Stimulated activated naive CD8-positive, alpha-beta T cell treated with anti-CD3 and anti-CD28 coated beads, Interleukin-15, Interleukin-2, amounts not matched to agents 100 U/mL and 50 U/mL, for 24 hours (primary cell): Measurements from ENCODE around the gene MAS1.

ENCODE experiments used
- ATAC-seq: fragments of 150-1000 bp; cut with Tn5 transposase; one replicate; pipeline ENCODE4 v1.10.0; 2021
- DNase-seq: peaks from one replicate; pipeline ENCODE4 v3.0.0; 2021

MAS1 gene

DNA sequence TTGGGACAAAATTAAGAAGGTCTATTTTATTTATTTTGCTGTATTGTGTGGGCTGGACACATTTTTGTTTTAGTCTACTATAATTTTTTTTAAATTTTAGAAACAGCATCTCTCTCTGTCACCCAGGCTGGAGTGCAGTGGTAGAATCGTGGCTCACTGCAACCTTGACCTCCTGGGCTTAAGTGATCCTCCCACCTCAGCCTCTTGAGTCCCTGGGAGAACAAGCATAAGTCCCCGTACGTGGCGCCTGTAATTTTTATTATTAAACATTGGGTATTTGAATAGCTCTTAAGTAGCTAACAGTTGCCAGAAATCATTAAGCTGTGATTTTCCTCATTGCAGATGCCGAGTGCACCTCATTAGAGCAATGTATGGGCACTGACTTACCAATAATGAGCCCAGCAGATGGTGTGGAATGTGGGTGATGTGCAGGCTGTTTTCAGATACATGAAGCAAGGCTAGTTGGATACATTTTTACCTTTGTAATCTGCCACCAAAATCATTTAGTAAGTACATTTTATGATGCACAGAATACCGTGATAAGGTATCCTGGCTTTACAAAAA is 10.3 kb upstream of the MAS1 start:
- DNase-seq (no peak), ATAC-seq (no peak)

DNA sequence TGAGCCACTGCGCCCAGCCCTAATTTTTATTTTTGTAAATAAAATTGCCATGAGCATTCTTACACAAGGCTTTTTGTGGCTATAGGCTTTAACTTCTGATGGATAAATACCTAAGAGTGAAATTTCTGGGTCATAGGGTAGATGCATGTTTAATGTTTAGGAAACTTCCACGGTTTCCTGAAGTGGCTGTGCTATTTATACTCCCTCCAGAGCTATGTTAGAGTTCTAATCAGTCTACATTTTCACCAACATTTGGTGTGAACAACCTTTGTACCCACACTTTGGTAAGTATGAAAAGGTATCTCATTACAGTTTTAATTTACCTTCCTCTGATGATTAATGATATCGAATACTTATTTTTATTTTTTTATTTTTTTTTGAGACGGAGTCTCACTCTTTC is 6.1 kb upstream of the MAS1 start:
- no peak for DNase-seq
- no peak for ATAC-seq

DNA sequence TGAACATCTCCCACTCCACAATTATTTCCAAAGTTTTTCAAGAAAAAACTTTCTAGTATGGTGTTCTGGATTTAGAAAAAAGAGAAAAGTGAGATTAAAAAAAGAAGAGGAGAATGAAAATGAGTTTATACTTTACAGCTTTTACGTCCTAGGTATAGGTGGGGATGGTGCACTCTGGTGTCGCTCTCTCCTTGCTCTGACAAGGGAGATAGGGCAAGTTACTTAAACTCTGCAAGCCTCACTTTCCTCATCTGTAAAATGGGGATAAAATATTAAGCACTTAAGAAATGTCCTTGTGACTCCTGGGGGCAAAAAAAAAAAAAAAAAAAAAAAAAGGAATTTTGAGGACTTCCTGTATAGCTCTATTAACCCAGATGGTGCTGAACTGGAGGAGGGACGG is 4.5 kb upstream of the MAS1 start:
- no peak for DNase-seq
- no peak for ATAC-seq

DNA sequence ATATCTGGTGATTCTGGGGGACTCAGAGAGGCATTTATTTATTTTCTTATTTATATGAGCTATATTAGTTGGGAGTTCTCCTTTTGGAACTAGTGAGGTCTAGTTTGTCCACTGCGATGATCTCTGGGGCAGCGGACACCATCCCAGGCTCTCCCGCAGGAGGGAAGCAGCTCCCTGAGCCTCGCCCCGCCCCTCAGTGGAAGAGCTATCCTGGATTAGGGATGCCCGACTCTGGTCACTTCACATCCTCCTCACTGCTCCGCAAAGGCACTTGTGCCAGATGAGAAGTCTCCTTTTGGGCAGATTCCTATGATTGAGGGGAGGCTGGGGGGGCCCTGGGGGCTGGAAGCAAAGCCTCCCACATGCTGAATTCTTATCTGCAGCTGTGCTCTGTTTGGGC is 3.6 kb upstream of the MAS1 start:
- DNase-seq (no peak), ATAC-seq (no peak)

DNA sequence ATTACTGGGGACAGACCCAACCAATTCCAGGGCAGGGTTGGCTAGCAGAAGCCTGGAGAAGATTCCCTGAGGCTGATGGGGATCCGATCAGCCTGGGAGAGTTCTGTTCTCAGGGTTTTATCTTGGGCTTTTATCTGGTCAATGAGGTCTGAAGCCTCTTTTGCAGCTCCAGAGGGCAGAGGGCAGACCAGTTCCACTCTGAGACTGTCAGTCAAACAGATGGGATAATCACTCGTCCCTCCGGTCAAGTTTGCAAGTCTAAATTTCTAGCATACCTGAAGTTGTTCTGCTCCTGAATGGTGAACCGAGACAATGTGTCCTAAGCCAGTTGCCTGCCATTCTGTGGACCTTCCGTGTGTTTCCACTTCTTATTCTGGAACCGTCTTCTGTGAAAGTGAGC is 3.0 kb upstream of the MAS1 start:
- DNase-seq (no peak), ATAC-seq (no peak)

DNA sequence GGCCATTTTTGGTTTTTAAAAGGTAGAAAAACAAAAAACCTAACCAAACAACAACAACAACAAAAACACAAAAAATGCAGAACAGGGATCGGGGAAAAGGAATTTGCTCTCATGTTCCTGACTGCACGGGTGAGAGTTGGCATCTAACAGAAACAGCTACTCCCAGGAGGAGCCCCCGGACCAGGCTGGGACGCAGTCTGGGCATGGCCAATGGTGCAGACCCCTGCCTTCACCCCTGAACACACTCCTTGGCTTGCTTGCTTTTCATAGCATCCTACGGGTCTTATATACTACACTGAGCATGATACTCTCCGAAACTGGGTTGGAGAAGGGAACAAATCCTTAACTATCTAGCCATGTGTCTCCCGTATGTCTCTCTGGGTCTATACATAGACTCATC is 587 bp upstream of the MAS1 start:
- ATAC-seq (no peak), DNase-seq (no peak)

DNA sequence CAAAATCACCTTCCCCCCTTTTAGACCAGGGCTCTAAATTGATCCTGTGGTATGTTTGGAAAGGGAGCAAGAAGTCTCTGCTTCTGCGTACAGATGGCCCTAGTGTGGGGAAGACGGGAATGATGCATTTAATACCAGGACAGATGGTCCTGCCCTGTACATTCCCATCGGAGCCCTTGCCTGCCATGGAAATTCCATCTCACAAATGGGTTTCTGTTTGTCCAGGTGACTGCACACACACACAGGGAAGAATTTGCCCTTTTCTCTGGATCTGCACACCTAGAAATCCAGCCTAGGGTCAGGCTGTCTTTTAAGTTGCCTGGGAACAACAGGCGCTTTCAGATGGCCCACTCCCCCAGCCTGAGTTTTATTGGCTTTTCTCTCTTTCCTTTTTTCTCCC is 1.3 kb downstream of the MAS1 start:
- DNase-seq: no peak
- no peak for ATAC-seq

DNA sequence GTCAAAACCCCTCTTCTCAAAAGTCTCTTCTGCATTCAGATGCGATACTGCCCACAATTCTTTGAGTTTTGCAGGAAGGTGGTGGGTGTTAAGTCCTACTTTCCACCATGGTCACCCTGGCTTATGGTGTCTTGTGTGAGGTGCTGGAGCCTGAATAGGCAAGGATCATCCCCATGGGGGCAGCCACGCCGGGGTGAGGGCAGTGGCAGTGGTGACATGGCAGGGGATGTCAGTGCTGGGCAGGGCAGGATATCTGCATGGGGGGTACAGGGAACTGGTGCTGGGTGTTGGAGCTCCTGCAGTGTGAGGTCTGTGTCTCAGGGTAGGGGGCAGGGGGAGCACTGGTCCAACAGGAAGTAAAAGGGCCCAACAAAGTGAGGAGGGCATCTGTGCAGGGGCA is 2.3 kb downstream of the MAS1 start:
- ATAC-seq: no peak
- no peak for DNase-seq

DNA sequence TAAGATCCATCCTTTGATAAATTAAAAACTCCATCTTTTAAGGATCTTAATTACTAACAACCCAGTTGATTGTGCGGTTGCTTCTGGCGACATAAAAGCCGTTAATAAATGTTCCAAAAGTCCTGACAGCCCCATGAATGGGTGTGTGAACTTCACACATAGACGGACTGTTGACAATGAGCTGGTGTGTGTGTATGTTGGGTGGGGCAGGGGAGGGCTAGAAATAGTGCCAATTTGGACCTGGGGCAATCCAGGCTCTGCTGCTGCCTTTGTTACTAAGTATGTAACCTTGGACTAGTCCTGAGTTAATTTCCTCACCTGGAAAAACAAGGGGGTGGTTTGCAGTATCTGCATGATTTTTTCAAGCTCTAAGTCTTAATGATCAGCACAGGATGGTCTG is 4.2 kb downstream of the MAS1 start:
- ATAC-seq (no peak), DNase-seq (no peak)

DNA sequence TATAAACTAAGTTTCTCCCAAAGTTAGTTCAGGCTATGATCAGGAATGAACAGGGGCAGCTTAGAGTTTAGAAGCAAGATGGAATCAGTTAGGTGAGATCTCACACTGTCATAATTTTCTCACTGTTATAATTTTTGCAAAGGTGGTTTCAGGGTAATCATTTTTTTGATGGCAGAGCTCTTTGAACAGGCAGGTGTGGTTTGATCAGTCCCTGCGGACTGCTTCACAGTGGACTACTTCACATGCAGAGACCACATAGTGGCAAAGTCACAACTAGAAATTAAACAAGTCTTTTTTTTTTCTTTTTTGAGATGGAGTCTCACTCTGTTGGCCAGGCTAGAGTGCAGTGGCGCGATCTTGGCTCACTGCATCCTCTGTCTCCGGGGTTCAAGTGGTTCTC is 6.8 kb downstream of the MAS1 start:
- ATAC-seq (no peak), DNase-seq (no peak)

DNA sequence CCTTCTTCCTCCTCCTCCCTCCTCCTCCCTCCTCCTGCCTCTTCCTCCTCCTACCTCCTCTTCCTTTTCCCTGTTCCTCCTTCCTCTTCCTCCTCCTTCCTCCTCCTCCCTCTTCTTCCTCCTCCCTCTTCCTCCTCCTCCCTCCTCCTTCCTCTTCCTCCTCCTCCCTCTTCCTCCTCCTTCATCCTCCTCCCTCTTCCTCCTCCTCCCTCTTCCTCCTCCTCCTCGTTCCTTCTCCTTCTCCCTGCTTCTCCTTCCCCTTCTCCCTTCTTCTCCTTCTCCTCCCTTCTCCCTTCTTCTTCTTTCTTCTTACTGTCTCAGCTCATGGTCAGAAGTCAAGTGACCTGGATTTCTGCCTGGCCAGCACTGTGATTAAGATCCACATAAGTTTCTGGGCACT is 7.7 kb downstream of the MAS1 start:
- DNase-seq (no peak), ATAC-seq (no peak)

DNA sequence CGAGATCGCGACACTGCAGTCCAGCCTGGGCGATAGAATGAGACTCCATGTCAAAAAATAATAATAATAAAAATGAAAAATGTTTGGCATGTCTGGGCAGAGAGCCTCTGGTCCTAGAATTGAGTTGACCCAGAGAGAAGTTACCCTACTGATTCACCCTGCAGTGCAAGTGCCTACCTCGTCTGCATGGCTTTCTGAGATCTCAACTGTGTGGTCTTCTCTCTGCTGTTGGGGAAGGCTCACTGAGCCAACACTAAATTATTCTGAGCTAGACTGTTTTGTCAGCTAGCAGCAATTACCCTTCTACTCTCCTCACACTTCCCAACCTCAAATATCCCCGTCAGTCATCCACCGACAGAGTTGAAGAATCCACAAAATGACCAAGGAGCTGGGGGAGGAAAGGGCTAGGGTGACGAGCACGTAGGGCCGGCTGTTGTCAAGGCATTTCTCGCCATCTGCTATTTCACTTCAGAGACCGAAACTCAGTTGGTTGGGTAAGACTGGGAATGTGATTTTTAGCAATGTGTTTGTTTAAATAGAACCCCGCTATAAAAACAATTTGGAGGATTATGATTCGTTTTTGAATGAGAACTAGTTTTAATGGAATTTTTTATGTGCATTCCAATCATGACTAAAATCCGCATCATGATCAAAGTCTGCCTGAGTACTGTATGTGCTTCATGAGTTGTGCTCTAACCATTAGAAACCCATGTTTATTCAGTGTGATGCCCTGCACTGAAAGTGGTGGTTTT is 9.4 kb downstream of the MAS1 start:
- ATAC-seq (no peak), DNase-seq (no peak)

DNA sequence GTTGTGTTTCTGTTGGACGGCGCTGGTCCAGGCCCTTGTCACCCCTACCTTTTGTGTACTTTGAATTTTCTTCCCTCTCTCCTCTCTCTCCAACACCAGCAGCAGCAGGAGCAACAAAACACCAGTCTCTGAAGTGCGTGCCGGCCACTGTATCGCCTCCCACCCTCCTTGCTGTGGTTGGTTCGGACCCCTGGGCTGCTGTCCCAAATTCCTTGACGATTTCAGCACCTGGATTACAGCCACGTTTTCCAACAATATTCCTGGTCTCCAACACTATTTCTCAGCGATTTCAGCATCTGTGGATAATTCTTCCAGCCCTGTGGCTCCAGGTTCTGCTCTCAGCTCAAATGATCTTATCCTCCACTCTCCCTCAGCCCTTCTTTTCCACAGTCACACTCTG is 11.8 kb downstream of the MAS1 start:
- no peak for DNase-seq
- no peak for ATAC-seq

DNA sequence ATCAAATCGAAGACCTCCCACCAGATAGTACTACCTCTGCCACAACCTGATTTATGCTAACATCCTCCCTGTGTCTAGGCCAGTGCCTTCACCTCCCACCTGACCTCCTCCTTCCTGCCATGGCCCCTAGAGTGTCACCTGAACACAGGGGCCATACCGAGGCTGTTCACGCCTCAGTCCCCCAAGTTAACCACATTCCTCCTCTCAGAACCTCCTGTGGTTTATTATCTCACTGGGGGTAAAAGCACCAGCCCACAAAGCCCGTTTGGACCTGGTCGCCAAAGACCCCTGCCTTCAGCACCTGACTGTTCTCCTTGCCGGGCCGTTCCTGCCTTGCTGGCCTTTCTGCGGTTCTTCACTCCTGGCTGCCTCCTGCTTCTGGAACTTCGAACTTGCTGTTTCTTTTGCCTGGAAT is 13.7 kb downstream of the MAS1 start:
- ATAC-seq: no peak

DNA sequence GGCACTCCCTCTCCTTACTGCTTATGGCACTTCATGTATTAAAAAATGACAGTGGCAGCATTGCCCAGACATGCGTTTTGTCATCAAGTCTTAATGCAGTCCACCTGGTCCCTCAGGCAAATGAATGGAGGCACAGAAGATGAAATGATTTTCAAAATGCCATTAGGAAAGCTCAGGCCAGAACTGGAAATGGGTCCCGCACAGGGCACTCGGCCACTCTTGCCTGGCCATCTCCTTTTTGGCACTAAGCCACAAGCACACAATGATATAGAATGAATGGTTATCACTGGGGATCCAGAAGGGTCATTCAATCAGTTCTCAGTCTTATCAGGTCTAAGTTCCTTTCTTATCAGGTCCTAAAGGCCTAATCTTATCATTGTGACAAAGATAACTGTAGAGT is 15.6 kb downstream of the MAS1 start:
- no peak for ATAC-seq
- DNase-seq: no peak

More for the DNA sequence above, 13.7 kb downstream of the MAS1 start:
- no peak for DNase-seq

DNA sequence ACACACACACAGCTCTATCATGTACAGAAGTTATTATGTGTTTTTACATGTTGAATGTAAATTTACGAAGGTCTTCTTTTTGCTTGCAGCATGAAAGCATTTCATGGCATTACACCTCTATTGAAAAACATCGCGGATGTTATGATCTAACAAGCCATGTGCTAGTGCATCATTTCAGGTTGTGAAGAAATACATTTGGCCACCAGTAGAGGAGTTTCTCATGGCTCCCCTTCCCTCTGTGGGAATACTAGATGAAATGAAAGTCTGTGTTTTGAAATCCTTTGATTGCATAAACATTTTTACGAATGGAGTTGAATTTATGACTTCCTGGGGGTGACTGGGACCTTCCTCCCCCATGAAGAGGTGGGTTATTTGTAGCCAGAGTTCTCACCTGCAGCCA is 17.7 kb downstream of the MAS1 start:
- DNase-seq (no peak), ATAC-seq (no peak)

DNA sequence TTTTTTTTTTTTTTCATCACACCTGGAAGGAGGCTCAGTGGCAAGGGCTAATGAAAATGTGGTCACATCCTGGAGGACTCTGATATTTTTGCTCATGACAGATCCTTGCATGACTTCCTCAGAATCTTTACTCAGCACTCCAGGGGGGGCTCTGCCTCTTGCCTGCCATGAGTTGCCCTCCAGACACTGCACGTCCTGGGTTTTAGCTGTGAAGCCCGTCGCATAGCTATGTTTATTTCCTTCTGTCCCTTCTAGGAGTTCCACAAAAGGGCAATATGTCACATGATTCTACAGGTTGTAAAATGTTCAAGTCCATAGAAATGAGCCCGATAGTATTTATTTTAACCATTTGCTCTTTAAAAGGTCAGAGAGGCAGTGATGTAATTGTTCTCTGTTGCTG is 18.2 kb downstream of the MAS1 start:
- no peak for ATAC-seq
- no peak for DNase-seq

DNA sequence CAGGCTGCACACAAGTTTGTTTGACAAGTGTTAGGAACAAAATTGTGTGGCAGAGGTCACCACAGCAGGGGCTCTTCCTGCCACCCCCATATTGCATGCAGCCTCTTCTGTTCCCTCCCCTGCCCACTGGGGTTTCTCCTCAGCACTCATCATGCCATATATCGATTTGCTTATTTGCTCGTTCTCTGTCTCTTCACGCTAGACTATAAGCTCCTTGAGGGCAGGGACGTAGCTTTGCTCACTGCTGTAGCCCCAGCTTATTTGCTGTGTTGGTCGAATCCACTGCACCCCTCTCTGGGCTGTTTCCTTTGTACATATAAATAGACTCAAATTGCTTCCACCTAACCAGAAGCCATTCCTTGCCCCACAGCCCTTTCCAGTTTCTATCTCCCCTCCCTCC is 19.6 kb downstream of the MAS1 start:
- DNase-seq: no peak
- no peak for ATAC-seq

DNA sequence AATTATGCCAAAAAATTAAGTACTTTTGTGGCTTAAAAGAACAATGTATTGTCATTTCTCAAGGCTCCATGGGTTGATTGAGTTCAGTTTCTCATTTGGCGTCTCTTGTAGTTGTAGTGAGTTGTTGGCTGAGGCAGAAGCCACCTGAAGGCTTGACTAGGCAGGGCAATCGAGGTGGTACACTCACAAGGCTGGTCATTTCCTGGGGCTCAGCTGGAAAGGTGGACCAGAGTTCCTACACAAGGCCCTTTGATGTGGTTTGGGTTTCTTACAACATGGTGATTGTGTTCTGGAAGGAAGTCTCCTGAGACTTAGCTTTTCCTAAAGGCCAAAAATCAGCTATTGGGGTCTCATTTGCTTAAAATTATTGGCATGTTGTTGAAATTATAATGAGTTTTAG is 22.6 kb downstream of the MAS1 start:
- ATAC-seq (no peak), DNase-seq (no peak)

DNA sequence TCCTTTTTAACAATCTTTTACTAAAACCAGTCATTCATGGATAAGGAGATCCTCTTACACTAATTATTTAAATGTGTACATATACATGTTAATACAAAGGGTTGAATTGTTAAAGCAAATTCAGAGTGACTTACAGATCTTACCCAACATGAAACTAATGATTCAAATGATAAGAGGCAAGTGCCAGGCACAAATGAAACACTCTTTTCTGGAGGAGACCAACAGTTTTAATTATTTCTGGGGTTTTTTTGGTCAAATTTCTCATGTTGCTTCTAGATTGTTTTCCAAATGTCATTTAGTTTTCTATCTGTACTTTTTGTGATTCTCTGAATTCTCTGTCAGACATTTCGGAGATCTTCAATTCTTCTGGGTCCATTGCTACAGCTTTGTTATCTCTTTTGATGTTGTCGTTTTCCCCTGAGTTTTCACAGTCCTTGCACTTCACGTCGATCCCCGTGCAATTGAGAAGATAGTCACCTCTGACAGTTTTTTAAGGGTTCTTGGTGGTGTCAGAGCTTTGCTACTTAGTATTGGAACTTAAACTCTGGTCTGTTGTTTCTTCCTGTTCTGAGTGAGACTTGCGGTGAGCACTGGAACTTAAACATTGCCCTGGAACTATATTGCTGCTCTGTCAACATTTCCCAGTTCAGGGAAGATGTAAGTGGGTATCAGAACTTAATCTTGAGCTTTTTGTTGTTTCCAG is 23.2 kb downstream of the MAS1 start:
- no peak for DNase-seq
- peak; percentile 58 for ATAC-seq

DNA sequence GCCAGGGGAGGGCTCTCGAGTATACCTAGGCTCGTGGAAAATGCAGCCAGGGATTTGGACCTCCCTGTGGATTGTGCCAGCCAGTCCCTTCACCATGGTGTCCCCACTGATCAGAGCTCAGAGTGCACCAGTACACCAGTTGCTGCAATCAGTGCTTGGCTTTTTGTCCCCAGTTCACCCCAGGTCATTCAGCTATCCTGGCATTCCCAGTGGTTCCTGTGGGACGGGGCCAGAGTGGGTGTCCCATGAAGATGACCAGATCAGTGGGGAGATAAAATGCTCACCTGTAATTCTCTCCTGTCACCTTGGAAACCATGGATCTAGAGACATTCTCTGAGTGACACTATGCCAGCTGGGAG is 23.8 kb downstream of the MAS1 start:
- no peak for ATAC-seq
- no peak for DNase-seq

DNA sequence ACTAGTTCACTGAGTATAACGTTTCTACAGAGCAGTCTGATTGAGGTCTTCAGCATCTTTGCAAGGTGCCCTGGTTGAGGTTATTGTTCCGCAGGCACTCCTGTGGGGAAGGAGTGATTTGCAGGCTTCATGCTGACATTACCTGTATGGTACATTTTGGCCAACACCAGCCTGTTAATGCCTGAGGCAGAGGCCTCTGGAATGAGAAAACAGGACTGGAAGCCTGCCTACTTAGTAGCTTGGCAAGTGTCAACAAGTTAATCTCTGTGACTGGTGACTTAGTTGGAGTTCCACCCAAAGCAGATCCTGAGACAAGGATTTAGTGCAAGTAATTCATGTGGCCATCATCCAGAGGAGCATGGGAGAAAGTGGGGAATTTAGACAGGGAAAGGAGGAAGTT is 24.6 kb downstream of the MAS1 start:
- DNase-seq: no peak
- no peak for ATAC-seq

DNA sequence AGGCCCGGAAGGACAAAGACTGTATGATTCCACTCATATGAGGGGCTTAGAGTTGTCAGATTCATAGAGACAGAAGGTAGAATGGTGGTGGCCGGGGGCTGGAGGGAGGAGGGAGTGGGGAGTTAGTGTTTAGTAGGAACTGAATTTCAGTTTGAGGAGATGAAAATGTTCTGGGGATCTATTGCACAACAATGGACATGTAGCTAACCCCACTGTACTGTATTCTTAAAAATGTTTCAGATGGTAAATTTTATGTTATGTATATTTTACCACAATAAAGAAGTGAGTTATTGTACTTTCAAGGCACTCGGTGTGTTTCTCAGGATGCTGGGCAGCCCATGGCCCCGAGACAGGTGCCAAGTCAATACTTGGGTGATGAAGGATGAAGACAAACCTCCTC is 25.4 kb downstream of the MAS1 start:
- DNase-seq (no peak), ATAC-seq (no peak)

DNA sequence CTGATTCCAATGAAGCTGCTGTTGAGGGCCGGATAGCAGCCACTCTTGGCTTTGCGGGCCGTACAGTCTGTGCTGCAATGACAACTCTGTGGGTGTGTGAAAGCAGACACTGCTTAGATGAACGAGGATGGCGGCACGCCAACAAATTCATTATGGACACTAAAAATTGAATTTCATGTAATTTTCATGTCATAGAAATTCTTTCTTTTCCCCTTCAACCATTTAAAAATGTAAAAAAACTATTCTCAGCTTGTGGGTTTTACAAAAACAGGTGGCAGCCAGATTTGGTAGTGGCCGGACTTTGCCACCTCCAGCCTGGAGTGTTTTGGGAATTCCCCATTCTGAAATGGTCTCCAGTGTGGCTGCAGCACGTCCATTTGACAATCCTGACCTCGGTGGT is 26.0 kb downstream of the MAS1 start:
- no peak for ATAC-seq
- DNase-seq: no peak
